NCI-H146 (cell line): ENCODE measurements around the gene FERMT3.
A peak's percentile ranks its signal among the peaks of the same experiment; 100 is the strongest.

Experiments used
- DNase-seq: peaks from one replicate; lab custom pipeline; 2025; lab: John Stamatoyannopoulos, UW

Gene FERMT3

GRCh38 chr11:64220798-64221197 is 14.3 kb downstream of the FERMT3 start:
- no peak for DNase-seq

DNA sequence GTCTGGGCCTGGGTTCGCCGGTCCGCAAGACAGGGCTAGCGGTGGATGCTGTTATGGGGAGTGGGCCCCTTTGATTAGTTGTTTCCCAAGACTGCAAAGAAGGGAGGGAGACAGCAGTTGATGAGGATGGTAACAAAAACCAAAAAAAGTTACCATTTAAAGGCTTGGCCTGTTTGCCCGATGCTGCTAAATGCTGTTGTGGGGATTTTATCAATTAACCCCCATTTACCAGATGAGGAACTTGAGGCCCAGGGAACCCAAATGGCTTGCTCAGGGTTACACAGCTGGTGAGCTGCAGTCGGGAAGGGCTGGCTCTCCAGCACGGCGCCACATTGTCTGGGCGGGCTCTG is 16.1 kb downstream of the FERMT3 start:
- no peak for DNase-seq

DNA sequence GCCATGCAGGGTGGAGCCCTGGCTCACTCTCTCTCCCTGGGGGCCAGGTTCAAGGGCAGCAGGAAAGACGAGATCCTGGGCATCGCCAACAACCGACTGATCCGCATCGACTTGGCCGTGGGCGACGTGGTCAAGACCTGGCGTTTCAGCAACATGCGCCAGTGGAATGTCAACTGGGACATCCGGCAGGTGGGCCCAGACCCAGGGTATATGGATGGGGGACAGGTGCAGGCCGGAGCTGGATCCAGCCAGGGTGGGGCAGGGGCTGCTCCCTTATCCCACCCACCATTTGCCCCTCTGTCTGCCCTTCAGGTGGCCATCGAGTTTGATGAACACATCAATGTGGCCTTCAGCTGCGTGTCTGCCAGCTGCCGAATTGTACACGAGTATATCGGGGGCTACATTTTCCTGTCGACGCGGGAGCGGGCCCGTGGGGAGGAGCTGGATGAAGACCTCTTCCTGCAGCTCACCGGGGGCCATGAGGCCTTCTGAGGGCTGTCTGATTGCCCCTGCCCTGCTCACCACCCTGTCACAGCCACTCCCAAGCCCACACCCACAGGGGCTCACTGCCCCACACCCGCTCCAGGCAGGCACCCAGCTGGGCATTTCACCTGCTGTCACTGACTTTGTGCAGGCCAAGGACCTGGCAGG is 16.6 kb downstream of the FERMT3 start:
- no peak for DNase-seq

GRCh38 chr11:64224151-64224890 is 17.8 kb downstream of the FERMT3 start:
- no peak for DNase-seq

- DNase-seq = no peak
Observed at GRCh38 chr11:64224891-64225607, 18.5 kb downstream of the FERMT3 start.

DNA sequence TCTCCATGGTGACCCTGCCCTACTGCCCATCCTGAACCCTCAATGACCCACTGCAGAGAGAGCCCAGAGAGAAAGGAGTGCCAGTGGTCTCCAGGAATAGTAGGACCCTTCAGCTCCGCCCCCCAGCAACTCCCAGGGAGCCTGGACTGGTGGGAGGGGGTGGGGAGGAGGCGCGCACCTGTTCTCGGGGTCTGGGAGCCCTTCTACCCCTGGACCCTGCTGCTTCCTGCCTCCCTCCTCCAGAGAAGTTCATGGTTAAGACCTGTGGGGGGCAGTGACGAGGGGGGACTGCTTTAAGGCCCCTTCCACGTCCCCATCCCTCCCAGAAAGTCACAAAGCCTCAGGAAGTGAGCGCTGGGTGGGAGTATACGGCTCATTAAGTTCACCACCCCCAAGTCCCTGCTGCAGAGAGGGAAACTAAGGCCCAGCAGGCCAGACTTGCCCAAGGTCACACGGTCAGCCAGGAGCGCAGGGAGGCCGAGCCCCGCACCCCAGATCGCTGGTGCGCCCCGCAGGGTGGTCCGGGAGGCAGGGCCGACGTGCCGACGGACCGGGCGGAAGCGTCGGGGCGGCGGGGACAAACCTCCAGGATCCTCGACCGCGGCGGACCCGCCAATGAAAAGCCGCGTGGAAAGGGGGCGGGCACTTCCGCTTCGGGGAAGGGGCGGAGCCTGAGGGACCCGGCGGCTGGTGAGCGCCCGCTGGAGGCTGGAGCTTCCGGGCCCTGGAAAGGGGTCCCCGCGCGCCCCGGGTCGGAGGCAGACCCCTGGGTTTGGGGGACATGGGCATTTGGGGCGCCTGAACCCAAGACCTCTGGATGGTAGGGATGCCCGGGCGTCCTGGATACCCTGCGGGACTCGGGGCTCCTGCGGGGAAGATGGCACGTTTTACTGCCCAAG is 19.3 kb downstream of the FERMT3 start, which contains the start of the genes NUDT22 and TRPT1:
Gene NUDT22, plus strand, starts transcription at position 667 of the 899 bp plus-strand sequence. CDS start 379 bp downstream, outside the sequence.
Gene TRPT1, minus strand, starts transcription at position 579 of the 899 bp plus-strand sequence. Its CDS starts 326 bp downstream, at position 253.
- DNase-seq = peak; percentile 84

DNA sequence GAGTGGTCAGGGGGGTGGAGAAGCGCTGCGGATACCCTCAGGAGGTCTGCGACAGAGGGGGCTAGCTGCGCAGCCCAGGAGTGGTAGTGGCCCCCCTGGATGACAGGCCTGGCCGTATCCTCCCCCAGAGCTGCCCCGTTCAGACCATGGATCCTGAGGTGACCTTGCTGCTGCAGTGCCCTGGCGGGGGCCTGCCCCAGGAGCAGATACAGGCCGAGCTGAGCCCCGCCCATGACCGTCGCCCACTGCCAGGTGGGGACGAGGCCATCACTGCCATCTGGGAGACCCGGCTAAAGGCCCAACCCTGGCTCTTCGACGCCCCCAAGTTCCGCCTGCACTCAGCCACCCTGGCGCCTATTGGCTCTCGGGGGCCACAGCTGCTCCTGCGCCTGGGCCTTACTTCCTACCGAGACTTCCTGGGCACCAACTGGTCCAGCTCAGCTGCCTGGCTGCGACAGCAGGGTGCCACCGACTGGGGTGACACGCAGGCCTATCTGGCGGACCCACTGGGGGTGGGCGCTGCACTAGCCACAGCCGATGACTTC is 20.1 kb downstream of the FERMT3 start:
- DNase-seq = peak; percentile 72

- DNase-seq = no peak
Observed at GRCh38 chr11:64227405-64227956, 21.0 kb downstream of the FERMT3 start.

- no peak for DNase-seq
Observed at GRCh38 chr11:64229090-64229743, 22.7 kb downstream of the FERMT3 start.

DNA sequence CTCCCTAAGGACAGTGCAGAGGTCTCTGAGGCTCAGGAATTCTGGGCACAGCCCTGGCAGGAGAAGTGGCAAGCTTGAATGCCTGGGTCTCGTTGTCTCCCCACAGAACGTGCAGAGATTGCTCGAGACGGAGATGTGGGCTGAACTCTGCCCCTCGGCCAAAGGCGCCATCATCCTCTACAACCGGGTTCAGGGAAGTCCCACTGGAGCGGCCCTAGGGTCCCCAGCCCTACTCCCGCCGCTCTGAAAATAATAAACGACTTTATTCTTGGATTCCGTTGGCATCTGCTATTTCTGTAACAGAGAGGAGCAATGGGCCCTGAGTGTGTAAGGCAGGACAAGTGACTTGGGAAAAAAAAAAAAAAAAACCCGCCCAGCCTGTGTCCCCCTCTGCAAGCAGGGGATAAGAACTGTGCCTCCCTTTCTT is 23.2 kb downstream of the FERMT3 start:
- no peak for DNase-seq

GRCh38 chr11:64230171-64230984 is 23.9 kb downstream of the FERMT3 start, which contains the start of gene DNAJC4:
Gene DNAJC4, plus strand, starts transcription at chr11:64230548. Its CDS starts 307 bp downstream, at chr11:64230855.
- DNase-seq = peak; percentile 99

DNA sequence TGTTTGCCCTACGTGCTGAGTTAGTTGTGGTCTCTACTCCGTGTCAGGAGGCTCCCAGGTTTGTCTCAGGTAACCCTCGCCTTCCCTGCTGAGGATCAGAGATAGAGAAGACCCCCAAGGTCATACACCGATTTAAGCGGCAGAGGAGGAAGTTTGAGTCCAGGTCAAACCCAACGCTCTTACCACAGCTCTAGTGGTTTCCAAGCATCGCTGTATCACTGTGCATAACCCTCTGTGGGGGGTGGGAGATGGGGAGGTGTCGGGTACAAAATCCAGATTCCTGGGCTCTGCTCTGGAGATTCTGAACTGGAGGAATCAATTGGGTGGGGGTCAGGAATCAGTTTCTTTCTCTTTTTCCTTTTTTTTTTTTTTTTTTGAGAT is 24.5 kb downstream of the FERMT3 start:
- DNase-seq = peak; percentile 51

GRCh38 chr11:64231546-64231945 is 25.0 kb downstream of the FERMT3 start:
- DNase-seq = no peak

- no peak for DNase-seq
Observed at GRCh38 chr11:64232182-64232966, 25.9 kb downstream of the FERMT3 start.

GRCh38 chr11:64232967-64233315 is 26.4 kb downstream of the FERMT3 start:
- DNase-seq = no peak

GRCh38 chr11:64233913-64234586 is 27.5 kb downstream of the FERMT3 start, which contains the start of gene VEGFB:
Gene VEGFB, plus strand, starts transcription at chr11:64234584. Its CDS starts 250 bp downstream, at chr11:64234834.
- DNase-seq = peak; percentile 83

DNA sequence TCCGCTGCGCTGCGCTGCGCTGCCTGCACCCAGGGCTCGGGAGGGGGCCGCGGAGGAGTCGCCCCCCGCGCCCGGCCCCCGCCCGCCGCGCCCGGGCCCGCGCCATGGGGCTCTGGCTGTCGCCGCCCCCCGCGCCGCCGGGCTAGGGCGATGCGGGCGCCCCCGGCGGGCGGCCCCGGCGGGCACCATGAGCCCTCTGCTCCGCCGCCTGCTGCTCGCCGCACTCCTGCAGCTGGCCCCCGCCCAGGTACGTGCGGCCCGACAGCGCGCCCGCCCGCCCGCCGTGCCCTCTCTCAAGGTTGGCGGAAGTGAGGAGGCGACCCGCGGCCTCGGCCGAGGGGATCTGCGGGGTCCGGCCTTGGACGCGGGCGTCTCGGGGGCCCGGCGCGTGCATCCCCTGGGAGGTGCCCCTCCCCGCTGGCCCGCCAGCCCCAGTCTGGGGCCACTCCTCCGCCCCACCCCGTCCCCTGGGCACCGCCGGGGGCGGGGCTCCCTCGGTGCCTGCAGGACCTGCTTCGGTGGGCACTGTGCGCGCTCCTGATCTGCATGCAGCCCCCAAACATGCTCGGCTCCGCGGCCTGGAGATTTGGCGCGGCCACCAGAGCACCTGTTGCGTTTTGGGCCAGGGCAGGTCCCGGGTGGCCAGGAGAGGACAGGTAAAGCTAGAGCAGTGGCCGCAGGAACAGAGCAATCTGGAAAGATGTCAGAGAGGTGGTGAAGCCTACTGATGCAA is 28.3 kb downstream of the FERMT3 start:
- DNase-seq = peak; percentile 63
